GM12892 (cell line): ENCODE data around the gene FBXO34.

ENCODE experiments used
- POLR2AphosphoS5 ChIP-seq: IDR thresholded peaks from 2 replicates; pipeline ENCODE4 v1.6.1; 2011; ENCODE audit warnings: low read depth, low read length, control low read depth
- TAF1 ChIP-seq: IDR thresholded peaks from 2 replicates; pipeline ENCODE4 v1.6.1; 2011; ENCODE audit warnings: low read depth, mild to moderate bottlenecking, control low read depth, low read length, borderline replicate concordance

- TF ChIP-seq POLR2AphosphoS5, result no peak
- TF ChIP-seq TAF1, result no peak
These were observed 109.8 kb downstream of the FBXO34 start for GRCh38 chr14:55381040-55381439.
